Activated CD4-positive, alpha-beta T cell treated with anti-CD3 and anti-CD28 coated beads, Interleukin-10, Interleukin-2, amounts not matched to agents 100 ng/mL and 50 ng/mL, durations not matched to agents 16 hours and 8 hours (primary cell): Measurements from ENCODE around the gene PRDX3.
"Not testable (repeated sequence)": the region's sequence is repeated elsewhere in the genome, so short reads cannot be mapped to it uniquely, and the experiment has no call there.

Source experiments
- DNase-seq: peaks from one replicate; pipeline ENCODE4 v3.0.0-alpha.2; 2020

PRDX3 gene

GRCh38 chr10:119161680-119162451, 16.7 kb downstream of the PRDX3 start:
- no peak for DNase-seq

- no peak for DNase-seq
Observed at GRCh38 chr10:119159332-119159731, 19.3 kb downstream of the PRDX3 start.

GRCh38 chr10:119153661-119154060, 25.0 kb downstream of the PRDX3 start:
- no peak for DNase-seq

- no peak for DNase-seq
Observed at GRCh38 chr10:119153041-119153440, 25.6 kb downstream of the PRDX3 start.

- DNase-seq: not testable (repeated sequence)
Observed at GRCh38 chr10:119151601-119152000, 27.0 kb downstream of the PRDX3 start.

- no peak for DNase-seq
Observed at GRCh38 chr10:119149729-119150128, 28.9 kb downstream of the PRDX3 start.

- DNase-seq: no peak
Observed at GRCh38 chr10:119149157-119149556, 29.5 kb downstream of the PRDX3 start.

GRCh38 chr10:119143657-119144056, 35.0 kb downstream of the PRDX3 start:
- no peak for DNase-seq

GRCh38 chr10:119140603-119141245, 37.9 kb downstream of the PRDX3 start:
- DNase-seq: no peak

GRCh38 chr10:119139464-119140067, 39.0 kb downstream of the PRDX3 start:
- peak; percentile 50 for DNase-seq

GRCh38 chr10:119138346-119139306, 40.0 kb downstream of the PRDX3 start:
- DNase-seq: no peak

- DNase-seq: not testable (repeated sequence)
Observed at GRCh38 chr10:119137878-119138277, 40.7 kb downstream of the PRDX3 start.

- DNase-seq: no peak
Observed at GRCh38 chr10:119136084-119136483, 42.5 kb downstream of the PRDX3 start.

GRCh38 chr10:119135513-119135881, 43.1 kb downstream of the PRDX3 start:
- peak; percentile 76 for DNase-seq

- peak; percentile 77 for DNase-seq
Observed at GRCh38 chr10:119133949-119134348, 44.7 kb downstream of the PRDX3 start.

GRCh38 chr10:119132521-119133345, 45.9 kb downstream of the PRDX3 start:
- no peak for DNase-seq

GRCh38 chr10:119131512-119132240, 46.9 kb downstream of the PRDX3 start:
- DNase-seq: peak; percentile 92

- no peak for DNase-seq
Observed at GRCh38 chr10:119129721-119130120, 48.9 kb downstream of the PRDX3 start.

GRCh38 chr10:119125942-119126341, 52.7 kb downstream of the PRDX3 start:
- DNase-seq: no peak

- no peak for DNase-seq
Observed at GRCh38 chr10:119120875-119121274, 57.7 kb downstream of the PRDX3 start.

- DNase-seq: peak; percentile 44
Observed at GRCh38 chr10:119120413-119120867, 58.2 kb downstream of the PRDX3 start.
